Thyroid gland (tissue), 4 donors: ENCODE data around the gene ADAMTS2.

Source experiments
- CTCF ChIP-seq, 6 experiments: fragments of 200-600 bp in 3 of 6; fragments of 450-650 bp in 3 of 6; sonication (generic) in 3 of 6; IDR thresholded peaks; one replicate each; pipeline ENCODE4 v1.5.1; 2016 to 2019; ENCODE audit warnings: antibody characterized with exemption in 6 of 6, mild to moderate bottlenecking in 2 of 6, inconsistent platforms in 1 of 6, moderate library complexity in 1 of 6
- POLR2A ChIP-seq, 2 donors: fragments of 450-650 bp; IDR thresholded peaks; one replicate each; pipeline ENCODE4 v1.6.1; 2017; ENCODE audit warnings: antibody characterized with exemption in 2 of 2, mild to moderate bottlenecking in 2 of 2, moderate library complexity in 1 of 2

GRCh38 chr5:179128976-179129375 is 216.3 kb downstream of the ADAMTS2 start:
- TF ChIP-seq CTCF (IDR thresholded peaks at IDR 0.05) (no peak), POLR2A (IDR thresholded peaks at IDR 0.05) (no peak)
